Upper lobe of right lung (tissue), 1 donor: Measurements from ENCODE around the gene CDPF1. TPM values are rescaled to one million over a fixed set of nuclear protein-coding genes. Genes with fewer than 3 reads are reported as not detected.

Source experiments
- ATAC-seq: fragments of 200-7000 bp; cut with Tn5 transposase; one replicate; pipeline ENCODE4 v1.9.1; 2020; ENCODE audit warnings: mild to moderate bottlenecking, moderate library complexity
- DNase-seq: peaks from one replicate; pipeline ENCODE4 v3.0.0-alpha.2; 2020
- H3K27ac ChIP-seq: fragments of 200-600 bp; one replicate; pipeline ENCODE4 v1.8.0; 2022
- H3K27me3 ChIP-seq: fragments of 200-600 bp; one replicate; pipeline ENCODE4 v1.8.0; 2022; ENCODE audit warnings: mild to moderate bottlenecking
- H3K36me3 ChIP-seq: fragments of 200-600 bp; one replicate; pipeline ENCODE4 v1.8.0; 2022
- H3K4me1 ChIP-seq: fragments of 200-600 bp; one replicate; pipeline ENCODE4 v1.8.0; 2022
- H3K4me3 ChIP-seq: fragments of 200-600 bp; one replicate; pipeline ENCODE4 v1.8.0; 2022; ENCODE audit warnings: mild to moderate bottlenecking
- H3K9me3 ChIP-seq: fragments of 200-600 bp; one replicate; pipeline ENCODE4 v1.8.0; 2022
- CTCF ChIP-seq: fragments of 200-600 bp; IDR thresholded peaks from one replicate; pipeline ENCODE4 v1.8.0; 2022; ENCODE audit warnings: antibody characterized with exemption
- intact Hi-C: fragments of 100-400 bp; cut with DNase I; formaldehyde crosslinking; loops from one replicate; pipeline ENCODE4 v1.11.0; 2022
- total RNA-seq: library from RNA; stranded (reverse); fragmentation: NEBNext Ultra II Directional; extraction: Animal tissue kit (Norgen Biotek cat#: 25700); gene quantifications from one replicate; pipeline ENCODE4 v1.2.1, GENCODE V29; 2021
- donor health status: DM: no; HTN: yes; CAD: no; lungs with severe emphysema.

Gene CDPF1
- total RNA-seq, 1 donor from 2014 or later, result 9.0 TPM

- H3K36me3 ChIP-seq, result peaks cover 28% of the 10 kb centered on the region
- H3K27ac ChIP-seq, result no peak overlapping the region
- H3K27me3 ChIP-seq, result no peaks in the 10 kb centered on the region
- no peak for TF ChIP-seq CTCF
- intact Hi-C loops, result no loop called here
- H3K9me3 ChIP-seq, result no peaks in the 10 kb centered on the region
- H3K4me3 ChIP-seq, result no peak overlapping the region
- ATAC-seq, result no peak
- no peak for DNase-seq
- no peaks in the 10 kb centered on the region for H3K4me1 ChIP-seq
Observed at GRCh38 chr22:46213052-46213451, 37.0 kb downstream of the CDPF1 start.

GRCh38 chr22:46212195-46212594 is 37.9 kb downstream of the CDPF1 start:
- H3K27ac ChIP-seq, result no peak overlapping the region
- peaks cover 22% of the 10 kb centered on the region for H3K36me3 ChIP-seq

GRCh38 chr22:46209262-46209661 is 40.8 kb downstream of the CDPF1 start:
- DNase-seq (no peak), ATAC-seq (no peak)
- Histone ChIP-seq H3K4me3 (no peak overlapping the region), H3K36me3 (no peaks in the 10 kb centered on the region), H3K9me3 (no peaks in the 10 kb centered on the region), H3K27ac (no peak overlapping the region), H3K4me1 (no peaks in the 10 kb centered on the region), H3K27me3 (no peaks in the 10 kb centered on the region)
- TF ChIP-seq CTCF, result no peak
- intact Hi-C loops, result no loop called here

More at GRCh38 chr22:46212195-46212594, 37.9 kb downstream of the CDPF1 start:
- no peak for ATAC-seq
- H3K4me1 ChIP-seq, result no peaks in the 10 kb centered on the region
- intact Hi-C loops, result no loop called here
- TF ChIP-seq CTCF, result no peak
- DNase-seq, result peak; percentile 11
- H3K27me3 ChIP-seq, result no peaks in the 10 kb centered on the region
- H3K9me3 ChIP-seq, result no peaks in the 10 kb centered on the region
- no peak overlapping the region for H3K4me3 ChIP-seq

- intact Hi-C loops, result no loop called here
- peaks cover 31% of the 10 kb centered on the region for H3K36me3 ChIP-seq
- DNase-seq (no peak), ATAC-seq (no peak)
- no peaks in the 10 kb centered on the region for H3K4me1 ChIP-seq
- H3K27me3 ChIP-seq, result no peaks in the 10 kb centered on the region
- H3K4me3 ChIP-seq, result no peak overlapping the region
- H3K27ac ChIP-seq, result no peak overlapping the region
- TF ChIP-seq CTCF, result no peak
- H3K9me3 ChIP-seq, result no peaks in the 10 kb centered on the region
Observed at GRCh38 chr22:46203601-46203980, 46.5 kb downstream of the CDPF1 start.

- no peak for DNase-seq
- Histone ChIP-seq H3K4me1 (no peaks in the 10 kb centered on the region), H3K27ac (no peak overlapping the region), H3K4me3 (no peak overlapping the region), H3K27me3 (no peaks in the 10 kb centered on the region), H3K9me3 (no peaks in the 10 kb centered on the region), H3K36me3 (peaks cover 33% of the 10 kb centered on the region)
- no peak for ATAC-seq
- intact Hi-C loops, result no loop called here
- TF ChIP-seq CTCF, result no peak
Observed at GRCh38 chr22:46202897-46203600, 47.0 kb downstream of the CDPF1 start.
